ENCODE results near the gene LMNA. TPM values are rescaled to one million over a fixed set of nuclear protein-coding genes. Genes with fewer than 3 reads are reported as not detected.

The LMNA gene
- total and polyA plus RNA-seq, 4 donors = 94.3 to 1,067 (median 438) TPM

- DNase-seq (no peak), ATAC-seq (ENCODE audit: low FRiP score) (no peak)
- H3K27me3 ChIP-seq (ENCODE audit: control insufficient read depth in 1 of 2, insufficient read depth in 2 of 2, low read length in 1 of 2) = no peaks in the 10 kb centered on the region
- no peak overlapping the region for H3K4me3 ChIP-seq (ENCODE audit: low read length in 2 of 2)
- no peaks in the 10 kb centered on the region for H3K4me1 ChIP-seq (ENCODE audit: control insufficient read depth in 1 of 2, insufficient read depth in 2 of 2, low read length in 2 of 2)
- no peaks in the 10 kb centered on the region for H3K36me3 ChIP-seq (ENCODE audit: control insufficient read depth in 1 of 2, insufficient read depth in 2 of 2, low read length in 1 of 2)
- intact Hi-C loops (cut with DNase I) = no loop called here
- H3K9me3 ChIP-seq (ENCODE audit: control insufficient read depth, low read length) = no peaks in the 10 kb centered on the region
- no peak overlapping the region for H3K27ac ChIP-seq (ENCODE audit: low read depth in 1 of 2, low read length in 2 of 2)
- 91 to 94% methylated on average over 3 of the region's 3 CpGs for WGBS, 2 donors
Measured at GRCh38 chr1:156157506-156157905, 43.0 kb downstream of the LMNA start.

- Histone ChIP-seq H3K27ac (ENCODE audit: low read depth in 1 of 2, low read length in 2 of 2) (no peak overlapping the region), H3K4me1 (ENCODE audit: control insufficient read depth in 1 of 2, insufficient read depth in 2 of 2, low read length in 2 of 2) (no peaks in the 10 kb centered on the region), H3K4me3 (ENCODE audit: low read length in 2 of 2) (no peak overlapping the region), H3K36me3 (ENCODE audit: control insufficient read depth in 1 of 2, insufficient read depth in 2 of 2, low read length in 1 of 2) (no peaks in the 10 kb centered on the region), H3K9me3 (ENCODE audit: control insufficient read depth, low read length) (no peaks in the 10 kb centered on the region), H3K27me3 (ENCODE audit: control insufficient read depth in 1 of 2, insufficient read depth in 2 of 2, low read length in 1 of 2) (no peaks in the 10 kb centered on the region)
- intact Hi-C loops (cut with DNase I) = no loop called here
- ATAC-seq (ENCODE audit: low FRiP score) (no peak), DNase-seq (no peak)
- 86 to 89% methylated on average over 5 of the region's 5 CpGs for WGBS, 2 donors
Measured at GRCh38 chr1:156157966-156158365, 43.5 kb downstream of the LMNA start.

- no peaks in the 10 kb centered on the region for H3K27me3 ChIP-seq (ENCODE audit: control insufficient read depth in 1 of 2, insufficient read depth in 2 of 2, low read length in 1 of 2)
- 73 to 74% methylated on average over 13 of the region's 13 CpGs for WGBS, 2 donors
- no peaks in the 10 kb centered on the region for H3K9me3 ChIP-seq (ENCODE audit: control insufficient read depth, low read length)
- DNase-seq = no peak
- ATAC-seq (ENCODE audit: low FRiP score) = peak; percentile 51
- no peaks in the 10 kb centered on the region for H3K36me3 ChIP-seq (ENCODE audit: control insufficient read depth in 1 of 2, insufficient read depth in 2 of 2, low read length in 1 of 2)
- intact Hi-C loops (cut with DNase I) = loop anchor here in 1 of 2 donors (2.0 to 5.0 kb wide), 2 partner anchors 13 to 52 kb away; partner anchors contain the start of gene PMF1
- no peak overlapping the region for H3K27ac ChIP-seq (ENCODE audit: low read depth in 1 of 2, low read length in 2 of 2)
- no peak overlapping the region for H3K4me3 ChIP-seq (ENCODE audit: low read length in 2 of 2)
- no peaks in the 10 kb centered on the region for H3K4me1 ChIP-seq (ENCODE audit: control insufficient read depth in 1 of 2, insufficient read depth in 2 of 2, low read length in 2 of 2)
Measured at GRCh38 chr1:156160000-156160742, 45.7 kb downstream of the LMNA start.

GRCh38 chr1:156160743-156161171 is 46.2 kb downstream of the LMNA start:
- intact Hi-C loops (cut with DNase I) = loop anchor here in 1 of 2 donors (2.0 to 5.0 kb wide), 2 partner anchors 14 to 52 kb away; partner anchors contain the start of gene PMF1
- no peaks in the 10 kb centered on the region for H3K36me3 ChIP-seq (ENCODE audit: control insufficient read depth in 1 of 2, insufficient read depth in 2 of 2, low read length in 1 of 2)
- peak overlapping the region in 1 of 2 donors; percentile 13 for H3K27ac ChIP-seq (ENCODE audit: low read depth in 1 of 2, low read length in 2 of 2)
- H3K4me1 ChIP-seq (ENCODE audit: control insufficient read depth in 1 of 2, insufficient read depth in 2 of 2, low read length in 2 of 2) = no peaks in the 10 kb centered on the region
- 4 to 6% methylated on average over 16 to 22 of the region's 22 CpGs for WGBS, 2 donors
- no peaks in the 10 kb centered on the region for H3K9me3 ChIP-seq (ENCODE audit: control insufficient read depth, low read length)
- H3K27me3 ChIP-seq (ENCODE audit: control insufficient read depth in 1 of 2, insufficient read depth in 2 of 2, low read length in 1 of 2) = no peaks in the 10 kb centered on the region
- DNase-seq = peak; percentile 91 to 94
- peak; percentile 85 for ATAC-seq (ENCODE audit: low FRiP score)
- H3K4me3 ChIP-seq (ENCODE audit: low read length in 2 of 2) = no peak overlapping the region

- no peak overlapping the region for H3K4me3 ChIP-seq (ENCODE audit: low read length in 2 of 2)
- no peak overlapping the region for H3K27ac ChIP-seq (ENCODE audit: low read depth in 1 of 2, low read length in 2 of 2)
- DNase-seq (peak; percentile 32 to 44), ATAC-seq (ENCODE audit: low FRiP score) (peak; percentile 20)
- no peaks in the 10 kb centered on the region for H3K4me1 ChIP-seq (ENCODE audit: control insufficient read depth in 1 of 2, insufficient read depth in 2 of 2, low read length in 2 of 2)
- no peaks in the 10 kb centered on the region for H3K27me3 ChIP-seq (ENCODE audit: control insufficient read depth in 1 of 2, insufficient read depth in 2 of 2, low read length in 1 of 2)
- no peaks in the 10 kb centered on the region for H3K36me3 ChIP-seq (ENCODE audit: control insufficient read depth in 1 of 2, insufficient read depth in 2 of 2, low read length in 1 of 2)
- 57 to 63% methylated on average over 5 of the region's 5 CpGs for WGBS, 2 donors
- intact Hi-C loops (cut with DNase I) = loop anchor here in 1 of 2 donors (5.0 kb wide), 1 partner anchor 50 kb away; the partner anchor contains the start of gene PMF1
- no peaks in the 10 kb centered on the region for H3K9me3 ChIP-seq (ENCODE audit: control insufficient read depth, low read length)
Measured at GRCh38 chr1:156162430-156163037, 48.0 kb downstream of the LMNA start.

- intact Hi-C loops (cut with DNase I) = loop anchor here in 1 of 2 donors (5.0 kb wide), 1 partner anchor 49 kb away; the partner anchor contains the start of gene PMF1
- whole genome bisulfite sequencing, 2 donors = 93 to 94% methylated on average over 1 of the region's 1 CpG
- Histone ChIP-seq H3K36me3 (ENCODE audit: control insufficient read depth in 1 of 2, insufficient read depth in 2 of 2, low read length in 1 of 2) (no peaks in the 10 kb centered on the region), H3K27ac (ENCODE audit: low read depth in 1 of 2, low read length in 2 of 2) (no peak overlapping the region), H3K27me3 (ENCODE audit: control insufficient read depth in 1 of 2, insufficient read depth in 2 of 2, low read length in 1 of 2) (no peaks in the 10 kb centered on the region), H3K4me1 (ENCODE audit: control insufficient read depth in 1 of 2, insufficient read depth in 2 of 2, low read length in 2 of 2) (no peaks in the 10 kb centered on the region), H3K9me3 (ENCODE audit: control insufficient read depth, low read length) (no peaks in the 10 kb centered on the region), H3K4me3 (ENCODE audit: low read length in 2 of 2) (no peak overlapping the region)
- DNase-seq (peak in 1 of 2 donors; percentile 23), ATAC-seq (ENCODE audit: low FRiP score) (no peak)
Measured at GRCh38 chr1:156163712-156164111, 49.2 kb downstream of the LMNA start.

GRCh38 chr1:156164125-156164831 is 49.8 kb downstream of the LMNA start:
- intact Hi-C loops (cut with DNase I) = loop anchor here in 1 of 2 donors (5.0 kb wide), 1 partner anchor 48 kb away; the partner anchor contains the start of gene PMF1
- whole genome bisulfite sequencing, 2 donors = 76% methylated on average over 6 of the region's 6 CpGs
- ATAC-seq (ENCODE audit: low FRiP score) = no peak
- Histone ChIP-seq H3K27ac (ENCODE audit: low read depth in 1 of 2, low read length in 2 of 2) (no peak overlapping the region), H3K9me3 (ENCODE audit: control insufficient read depth, low read length) (no peaks in the 10 kb centered on the region), H3K27me3 (ENCODE audit: control insufficient read depth in 1 of 2, insufficient read depth in 2 of 2, low read length in 1 of 2) (no peaks in the 10 kb centered on the region), H3K4me1 (ENCODE audit: control insufficient read depth in 1 of 2, insufficient read depth in 2 of 2, low read length in 2 of 2) (no peaks in the 10 kb centered on the region), H3K4me3 (ENCODE audit: low read length in 2 of 2) (no peak overlapping the region), H3K36me3 (ENCODE audit: control insufficient read depth in 1 of 2, insufficient read depth in 2 of 2, low read length in 1 of 2) (no peaks in the 10 kb centered on the region)
- peak; percentile 1 to 22 for DNase-seq

GRCh38 chr1:156165083-156165482 is 50.6 kb downstream of the LMNA start:
- no peak for ATAC-seq (ENCODE audit: low FRiP score)
- intact Hi-C loops (cut with DNase I) = no loop called here
- Histone ChIP-seq H3K4me3 (ENCODE audit: low read length in 2 of 2) (no peak overlapping the region), H3K27ac (ENCODE audit: low read depth in 1 of 2, low read length in 2 of 2) (no peak overlapping the region), H3K36me3 (ENCODE audit: control insufficient read depth in 1 of 2, insufficient read depth in 2 of 2, low read length in 1 of 2) (no peaks in the 10 kb centered on the region), H3K27me3 (ENCODE audit: control insufficient read depth in 1 of 2, insufficient read depth in 2 of 2, low read length in 1 of 2) (no peaks in the 10 kb centered on the region), H3K4me1 (ENCODE audit: control insufficient read depth in 1 of 2, insufficient read depth in 2 of 2, low read length in 2 of 2) (no peaks in the 10 kb centered on the region), H3K9me3 (ENCODE audit: control insufficient read depth, low read length) (no peaks in the 10 kb centered on the region)
- peak in 1 of 2 donors; percentile 32 for DNase-seq
- 84 to 91% methylated on average over 2 of the region's 2 CpGs for WGBS, 2 donors

All from aorta (tissue), 5 donors.